DMS53 (cell line): ENCODE measurements around the gene DCC.
A peak's percentile ranks its signal among the peaks of the same experiment; 100 is the strongest.

Experiments used
- DNase-seq: peaks from one replicate; lab custom pipeline; 2025; lab: John Stamatoyannopoulos, UW

DCC gene, protein sequence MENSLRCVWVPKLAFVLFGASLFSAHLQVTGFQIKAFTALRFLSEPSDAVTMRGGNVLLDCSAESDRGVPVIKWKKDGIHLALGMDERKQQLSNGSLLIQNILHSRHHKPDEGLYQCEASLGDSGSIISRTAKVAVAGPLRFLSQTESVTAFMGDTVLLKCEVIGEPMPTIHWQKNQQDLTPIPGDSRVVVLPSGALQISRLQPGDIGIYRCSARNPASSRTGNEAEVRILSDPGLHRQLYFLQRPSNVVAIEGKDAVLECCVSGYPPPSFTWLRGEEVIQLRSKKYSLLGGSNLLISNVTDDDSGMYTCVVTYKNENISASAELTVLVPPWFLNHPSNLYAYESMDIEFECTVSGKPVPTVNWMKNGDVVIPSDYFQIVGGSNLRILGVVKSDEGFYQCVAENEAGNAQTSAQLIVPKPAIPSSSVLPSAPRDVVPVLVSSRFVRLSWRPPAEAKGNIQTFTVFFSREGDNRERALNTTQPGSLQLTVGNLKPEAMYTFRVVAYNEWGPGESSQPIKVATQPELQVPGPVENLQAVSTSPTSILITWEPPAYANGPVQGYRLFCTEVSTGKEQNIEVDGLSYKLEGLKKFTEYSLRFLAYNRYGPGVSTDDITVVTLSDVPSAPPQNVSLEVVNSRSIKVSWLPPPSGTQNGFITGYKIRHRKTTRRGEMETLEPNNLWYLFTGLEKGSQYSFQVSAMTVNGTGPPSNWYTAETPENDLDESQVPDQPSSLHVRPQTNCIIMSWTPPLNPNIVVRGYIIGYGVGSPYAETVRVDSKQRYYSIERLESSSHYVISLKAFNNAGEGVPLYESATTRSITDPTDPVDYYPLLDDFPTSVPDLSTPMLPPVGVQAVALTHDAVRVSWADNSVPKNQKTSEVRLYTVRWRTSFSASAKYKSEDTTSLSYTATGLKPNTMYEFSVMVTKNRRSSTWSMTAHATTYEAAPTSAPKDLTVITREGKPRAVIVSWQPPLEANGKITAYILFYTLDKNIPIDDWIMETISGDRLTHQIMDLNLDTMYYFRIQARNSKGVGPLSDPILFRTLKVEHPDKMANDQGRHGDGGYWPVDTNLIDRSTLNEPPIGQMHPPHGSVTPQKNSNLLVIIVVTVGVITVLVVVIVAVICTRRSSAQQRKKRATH (N-terminal part only)

DNA sequence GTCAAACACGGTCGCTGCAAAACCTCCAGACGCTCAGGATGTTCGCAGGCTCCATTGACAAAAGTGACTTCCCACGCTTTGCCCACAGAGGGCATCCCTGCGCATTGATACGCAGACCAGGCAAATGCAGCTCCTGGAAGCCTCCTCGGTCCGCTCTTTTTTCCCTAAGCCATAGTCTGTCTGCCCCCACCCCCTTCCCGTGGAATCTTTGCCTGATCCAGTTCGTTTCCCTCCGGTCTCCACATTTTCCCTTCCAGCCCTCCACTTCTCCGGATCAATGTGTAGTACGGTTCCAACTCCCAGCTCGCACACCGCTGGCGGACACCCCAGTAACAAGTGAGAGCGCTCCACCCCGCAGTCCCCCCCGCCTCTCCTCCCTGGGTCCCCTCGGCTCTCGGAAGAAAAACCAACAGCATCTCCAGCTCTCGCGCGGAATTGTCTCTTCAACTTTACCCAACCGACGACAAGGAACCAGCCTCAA is at the start of gene DCC:
DCC (plus strand) TSS at position 307 of the 481 bp plus-strand sequence. CDS start 591 bp downstream, outside the sequence.
- peak; percentile 93 for DNase-seq

DNA sequence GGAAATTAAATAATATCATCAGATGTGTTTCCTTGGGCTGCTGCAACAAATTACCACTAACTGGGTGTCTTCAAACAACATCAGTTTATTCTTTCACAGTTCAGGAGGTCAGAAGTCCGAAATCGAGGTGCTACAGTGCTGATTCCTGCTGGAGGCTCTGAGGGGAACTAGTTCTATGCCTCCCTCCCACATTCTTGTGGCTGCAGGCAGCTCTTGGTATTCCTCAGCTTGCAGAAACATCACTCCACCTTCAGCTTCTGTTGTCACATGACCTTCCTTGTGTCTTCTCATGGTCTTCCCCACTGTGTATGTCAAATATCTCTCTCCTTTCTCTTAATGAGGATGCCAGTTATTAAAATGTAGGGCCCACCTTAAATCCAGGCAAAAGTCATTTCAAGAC is 29.3 kb upstream of the DCC start:
- DNase-seq, result no peak

DNA sequence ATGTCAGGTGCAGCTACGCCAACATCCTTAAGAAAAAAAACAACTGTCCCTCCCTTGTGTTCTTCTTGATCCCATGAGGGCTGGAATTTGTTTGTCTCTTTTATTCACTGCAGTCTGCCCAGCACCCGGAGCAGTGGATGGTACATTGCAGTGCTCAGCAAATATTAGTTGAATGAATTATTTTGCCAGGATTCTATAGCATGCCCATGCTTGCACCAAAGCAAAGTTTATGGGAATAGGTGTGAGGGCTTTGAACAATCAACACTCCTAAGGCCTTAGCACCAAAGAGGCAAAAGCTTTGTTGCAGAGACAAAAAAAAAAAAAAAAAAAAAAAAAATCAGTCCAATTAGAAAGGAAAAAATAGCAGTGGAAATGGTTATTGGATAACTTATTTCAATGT is 28.7 kb upstream of the DCC start:
- DNase-seq, result peak; percentile 44

DNA sequence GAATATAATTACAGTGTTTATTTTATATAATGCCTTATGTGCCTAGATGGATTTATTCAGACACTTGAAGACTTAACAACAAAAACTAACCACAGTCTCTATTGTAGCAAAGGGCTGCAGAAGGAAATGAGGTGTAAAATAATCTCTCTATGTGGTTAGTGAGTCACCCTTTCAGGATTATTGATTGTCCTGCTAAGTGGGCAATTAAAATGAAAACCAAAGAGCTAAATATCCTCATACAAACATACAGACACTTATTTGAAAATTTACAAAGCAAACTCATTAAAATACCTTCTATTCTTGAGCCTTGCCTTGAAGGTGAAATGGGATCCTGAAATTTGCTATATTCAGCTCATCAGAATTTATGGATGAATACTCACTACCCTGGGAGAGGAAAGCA is 27.7 kb upstream of the DCC start:
- DNase-seq, result peak; percentile 97

DNA sequence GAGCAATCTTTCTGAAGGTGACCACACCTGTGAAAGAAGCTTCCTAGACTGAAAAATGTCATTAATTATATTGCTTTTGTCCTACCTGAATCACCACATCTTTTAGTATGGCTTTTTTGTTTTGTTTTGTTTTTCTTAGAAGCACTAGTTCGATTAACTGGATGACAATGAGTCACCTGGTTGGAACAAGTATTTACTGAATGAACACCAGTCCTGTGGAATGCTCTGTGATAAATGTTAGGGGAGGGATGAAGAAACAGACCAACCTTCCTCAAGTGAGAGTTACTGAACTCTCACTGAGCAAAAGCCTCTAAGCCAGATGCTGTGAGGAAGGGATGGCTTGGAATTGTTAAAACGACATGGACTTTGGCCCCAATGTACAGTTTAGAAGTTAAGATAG is 26.8 kb upstream of the DCC start:
- peak; percentile 73 for DNase-seq

DNA sequence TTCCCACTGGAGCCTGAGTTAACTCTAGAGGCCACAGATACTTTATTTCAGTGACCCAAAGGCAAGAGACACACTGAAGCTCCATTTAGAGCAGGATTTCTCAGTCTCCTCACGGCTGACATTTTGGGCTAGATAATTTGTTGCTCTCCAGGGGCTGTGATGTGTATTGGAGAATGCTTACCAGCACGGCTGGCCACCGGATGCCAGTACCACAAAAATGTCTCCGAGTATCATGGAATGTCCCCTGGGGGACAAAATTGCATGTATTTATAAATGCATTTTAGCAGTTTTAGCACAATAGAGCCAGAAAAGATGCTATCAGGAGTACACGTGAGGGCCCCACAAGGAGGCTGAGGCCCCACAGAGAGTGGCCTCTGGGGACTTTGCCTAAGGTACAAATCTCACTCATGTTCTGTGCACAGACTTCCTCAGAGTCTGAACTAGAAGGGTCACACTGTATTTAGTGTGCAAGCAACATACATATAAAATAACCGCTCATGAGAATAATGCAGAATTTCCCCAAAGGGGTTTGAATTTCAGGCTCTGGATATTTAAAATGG is 20.5 kb upstream of the DCC start:
- DNase-seq, result no peak

DNA sequence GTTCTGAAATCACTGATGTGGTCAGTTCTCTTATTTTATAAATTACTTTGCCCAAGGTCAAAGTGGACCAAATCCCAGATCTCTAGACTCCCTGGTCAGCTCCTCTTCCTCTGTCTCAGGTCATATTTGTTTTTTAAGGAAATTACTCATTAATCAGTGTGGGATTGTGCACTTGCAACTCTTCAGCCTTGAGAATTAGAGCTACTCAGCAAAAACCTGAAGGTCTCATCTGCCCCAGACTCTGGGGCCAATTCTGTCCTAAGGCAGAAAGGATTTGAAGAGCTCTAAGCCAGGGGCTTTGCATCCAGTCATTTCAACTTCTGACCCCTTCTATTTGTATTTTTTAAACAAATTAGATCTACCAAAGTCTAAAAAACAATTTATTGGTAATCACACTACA is 17.7 kb upstream of the DCC start:
- peak; percentile 24 for DNase-seq

DNA sequence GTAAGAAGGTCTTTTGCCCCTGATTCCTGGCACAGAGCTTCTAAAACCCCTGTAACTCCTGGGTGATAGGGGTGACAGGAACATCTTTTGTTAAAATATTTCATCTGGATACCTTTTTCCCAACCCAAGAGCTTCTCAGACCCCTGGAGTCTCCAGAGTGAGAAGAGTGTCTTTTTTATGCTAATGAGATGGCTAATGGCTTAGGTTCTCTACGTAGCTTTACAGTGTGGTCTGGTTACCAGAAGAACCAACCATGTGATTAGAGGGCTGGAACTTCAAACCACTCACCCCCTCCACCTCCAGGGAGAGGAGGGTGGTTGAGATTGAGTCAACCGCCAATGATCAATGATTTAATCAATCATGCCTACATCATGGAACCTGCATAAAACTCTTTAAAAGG is 16.2 kb upstream of the DCC start:
- DNase-seq, result no peak

DNA sequence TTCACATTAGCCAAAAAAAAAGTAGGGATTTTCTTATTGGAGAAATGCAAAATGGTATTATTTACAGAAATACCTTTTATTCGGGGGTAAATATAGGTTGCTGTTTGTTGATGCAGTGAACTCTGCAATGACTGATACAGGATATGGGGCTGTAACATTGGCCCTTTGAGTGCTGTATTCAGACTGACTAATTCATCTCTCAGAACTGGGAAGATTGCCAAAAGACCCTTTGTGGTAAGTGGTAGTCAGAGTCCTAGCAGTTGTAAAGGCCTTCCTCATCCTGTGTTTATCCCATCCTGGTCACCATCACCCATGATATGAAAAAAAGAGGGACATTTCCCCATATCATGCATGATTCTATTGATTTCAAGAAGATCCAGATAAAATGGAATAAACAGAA is 14.0 kb upstream of the DCC start:
- DNase-seq, result peak; percentile 40

DNA sequence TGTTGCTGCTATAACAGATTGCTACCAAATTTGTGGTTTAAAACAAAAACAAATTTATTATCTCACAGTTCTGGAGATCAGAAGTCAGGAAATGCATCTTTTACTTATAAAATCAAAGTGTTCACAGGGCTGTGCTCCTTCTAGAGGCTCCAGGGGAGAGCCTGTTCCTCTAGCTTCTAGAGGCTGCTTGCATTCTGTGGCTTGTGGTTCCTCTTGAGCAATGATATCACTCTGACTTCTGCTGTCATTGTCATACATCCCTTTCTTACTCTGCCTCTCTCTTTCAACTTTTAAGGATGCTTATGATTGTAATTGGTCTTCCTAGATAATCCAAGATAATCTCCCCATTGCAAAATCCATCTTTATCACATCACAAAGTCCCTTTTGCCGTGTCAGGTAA is 6.1 kb upstream of the DCC start:
- no peak for DNase-seq

DNA sequence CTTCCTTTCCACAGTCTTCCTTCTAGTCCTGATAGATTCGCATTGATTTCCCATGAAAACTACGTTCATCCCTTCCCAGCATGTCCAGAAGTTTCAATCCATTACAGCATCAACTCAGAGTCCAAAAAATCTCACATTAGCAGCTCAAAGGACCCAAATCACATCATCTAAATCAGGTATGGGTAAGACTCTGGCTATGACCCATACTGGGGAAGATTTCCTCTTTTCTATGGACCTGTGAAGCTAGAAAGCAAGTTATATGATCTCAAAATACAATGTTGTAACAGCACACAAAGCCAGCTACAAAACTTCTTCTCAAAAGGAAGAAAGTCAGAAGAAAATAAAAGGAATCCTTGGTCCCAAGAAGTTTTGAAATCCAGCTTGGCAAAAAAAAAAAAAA is 5.7 kb upstream of the DCC start:
- no peak for DNase-seq

DNA sequence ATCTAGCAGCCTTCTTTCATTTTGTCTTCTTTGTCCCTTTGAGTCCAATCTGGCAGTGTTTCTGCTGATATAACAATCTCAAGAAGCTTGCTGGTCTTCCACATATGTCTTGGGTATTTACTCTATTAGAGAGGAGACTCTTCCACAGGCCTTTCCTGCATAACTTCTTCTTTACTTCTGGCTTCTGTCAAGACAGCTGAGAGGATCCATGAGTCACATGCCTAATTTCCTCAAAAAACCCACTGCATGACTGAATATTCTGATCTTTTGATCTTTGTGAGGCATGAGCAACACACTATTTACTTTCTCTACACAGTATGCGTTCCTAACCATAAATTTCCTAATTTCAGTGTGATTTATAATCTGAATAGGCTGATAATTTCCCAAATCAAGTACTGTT is 5.1 kb upstream of the DCC start:
- peak; percentile 13 for DNase-seq

DNA sequence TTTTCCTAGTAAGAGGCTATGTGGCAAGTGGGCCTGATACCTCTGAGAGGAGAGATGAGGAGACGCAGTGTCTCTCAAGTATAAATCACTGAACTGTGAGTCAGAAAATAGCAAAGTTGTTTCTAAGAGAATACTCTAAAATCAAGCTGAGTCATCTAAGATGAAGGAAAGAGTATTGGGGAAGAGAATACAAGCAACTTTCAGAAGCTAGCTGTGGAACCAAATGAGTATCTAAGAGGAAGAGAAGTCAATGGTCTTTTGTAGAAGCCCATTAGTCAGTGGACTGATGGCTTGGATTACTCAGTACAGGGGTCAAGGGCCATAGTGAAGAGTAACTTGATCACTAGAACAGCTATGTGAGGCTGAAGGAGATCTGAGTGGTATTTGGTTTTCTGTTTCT is 2.7 kb upstream of the DCC start:
- DNase-seq, result no peak

DNA sequence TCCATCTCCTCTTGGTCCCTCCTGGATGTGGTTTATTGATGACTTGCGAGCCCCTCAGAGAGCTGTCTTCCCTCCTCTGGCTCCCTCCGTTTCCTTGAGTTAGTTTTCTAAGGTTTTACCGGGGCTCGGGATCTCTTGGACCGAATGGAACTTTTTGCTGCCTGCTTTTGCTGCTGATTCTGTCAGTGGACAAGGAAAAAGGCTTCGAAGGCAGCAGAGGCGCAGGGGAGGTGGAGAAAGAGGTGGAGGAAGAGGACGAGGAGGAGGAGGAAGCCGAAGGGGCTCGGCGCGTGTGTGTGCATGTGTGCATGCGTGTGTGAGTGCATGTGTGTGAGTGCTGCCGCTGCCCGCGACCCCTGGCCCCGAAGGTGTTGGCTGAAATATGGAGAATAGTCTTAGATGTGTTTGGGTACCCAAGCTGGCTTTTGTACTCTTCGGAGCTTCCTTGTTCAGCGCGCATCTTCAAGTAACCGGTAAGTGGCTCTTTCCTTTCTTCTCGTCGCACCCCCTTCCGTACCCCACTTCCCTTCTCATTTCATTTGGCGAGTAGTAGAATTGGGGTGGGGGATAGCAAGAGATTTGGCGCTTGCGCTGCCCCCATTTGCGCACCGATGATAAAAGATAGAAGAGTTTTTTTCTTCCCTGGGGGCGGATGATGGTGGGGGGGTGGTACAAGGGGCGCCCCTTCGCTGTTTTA is 557 bp downstream of the DCC start:
- DNase-seq, result peak; percentile 63

DNA sequence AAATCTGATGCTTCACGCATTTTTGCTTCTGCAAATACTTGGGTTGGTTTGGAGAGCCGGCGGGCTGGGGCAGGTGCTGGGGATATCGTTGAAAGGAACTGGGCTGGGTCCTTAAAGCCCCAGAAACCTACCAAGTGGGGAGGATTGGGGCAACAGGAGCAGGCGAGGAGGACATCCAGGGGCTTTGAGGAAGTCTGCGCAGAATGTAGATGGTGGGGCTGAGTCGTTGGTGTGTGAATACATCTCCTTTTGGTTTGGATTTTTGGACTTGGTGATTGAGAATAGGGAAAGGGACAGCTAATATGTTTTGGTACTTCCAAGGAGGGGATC is 1.1 kb downstream of the DCC start:
- DNase-seq, result peak; percentile 37

DNA sequence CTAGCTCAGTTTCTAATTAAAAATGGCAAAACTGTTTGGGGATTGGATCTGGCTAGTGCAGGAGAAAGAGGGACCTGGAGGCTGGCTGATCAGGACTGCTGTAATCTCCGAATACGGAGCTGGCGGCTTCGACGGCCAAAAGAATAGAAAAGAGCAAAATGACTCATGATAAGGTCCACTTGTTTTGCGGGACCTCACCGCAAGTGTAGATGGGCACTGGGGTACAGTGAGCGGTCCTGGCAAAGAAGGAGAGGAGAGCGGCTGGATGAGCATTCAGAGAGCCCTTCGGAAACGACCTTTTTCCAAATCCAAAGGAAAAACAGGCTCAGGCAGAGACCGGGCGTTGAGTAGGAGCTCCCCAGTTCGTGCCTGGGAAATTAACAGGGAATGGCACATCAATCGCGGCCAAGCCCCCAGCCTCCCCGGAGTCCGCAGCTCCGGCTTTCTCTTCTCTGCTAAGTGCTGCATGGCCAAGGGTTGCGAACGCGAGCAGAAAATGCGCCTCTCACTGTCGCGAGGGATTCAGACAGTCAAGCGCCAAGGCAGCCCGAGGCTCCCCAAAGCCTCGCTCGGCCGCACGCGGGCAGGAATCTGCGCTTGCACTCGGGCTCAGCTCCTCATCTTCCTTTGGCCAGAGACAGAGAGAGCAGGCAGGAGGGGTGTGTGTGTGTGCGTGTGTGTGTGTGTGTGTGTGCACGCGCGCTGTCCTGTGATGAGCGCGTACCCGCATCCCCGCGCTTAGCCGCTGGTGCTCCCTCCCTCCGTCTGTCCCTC is 1.8 kb downstream of the DCC start:
- DNase-seq, result peak; percentile 72

DNA sequence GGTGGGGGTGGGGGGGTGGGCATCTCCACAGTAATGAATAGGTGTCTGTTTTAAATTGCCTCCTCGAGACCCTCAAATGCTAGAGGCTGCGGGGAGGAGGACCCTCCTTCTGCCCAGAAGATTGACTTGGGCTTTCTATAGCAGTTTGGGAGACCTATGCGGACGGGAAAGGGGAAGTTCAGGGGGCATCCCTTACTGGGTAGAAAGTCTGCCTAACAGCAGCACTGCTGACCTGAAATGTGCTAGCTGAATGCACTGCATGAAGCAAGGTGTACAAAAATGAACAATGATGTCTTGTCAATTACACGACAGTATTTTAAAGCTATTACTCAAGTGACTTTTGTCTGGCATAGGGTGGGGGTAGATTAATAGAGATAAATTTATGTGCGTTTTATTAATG is 2.5 kb downstream of the DCC start:
- DNase-seq, result peak; percentile 27

DNA sequence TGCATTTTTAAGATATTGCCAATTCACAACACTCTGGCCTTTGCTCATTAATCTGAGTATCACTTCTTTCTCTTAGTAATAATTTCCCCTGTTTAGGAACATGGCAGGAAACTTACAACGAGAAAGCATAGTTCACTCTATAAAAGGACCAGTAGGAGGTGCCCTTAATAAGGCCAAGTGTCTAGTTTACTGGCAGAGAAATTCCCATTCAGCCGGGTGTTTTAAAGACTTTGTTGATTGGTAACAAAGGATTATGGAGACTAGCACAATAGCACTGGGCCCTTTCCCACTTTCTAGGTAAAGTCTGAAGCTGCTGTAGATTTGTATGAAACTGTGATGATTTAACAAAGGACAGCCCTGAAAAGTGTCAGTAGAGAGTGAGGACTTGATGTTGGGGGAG is 3.1 kb downstream of the DCC start:
- DNase-seq, result peak; percentile 81

DNA sequence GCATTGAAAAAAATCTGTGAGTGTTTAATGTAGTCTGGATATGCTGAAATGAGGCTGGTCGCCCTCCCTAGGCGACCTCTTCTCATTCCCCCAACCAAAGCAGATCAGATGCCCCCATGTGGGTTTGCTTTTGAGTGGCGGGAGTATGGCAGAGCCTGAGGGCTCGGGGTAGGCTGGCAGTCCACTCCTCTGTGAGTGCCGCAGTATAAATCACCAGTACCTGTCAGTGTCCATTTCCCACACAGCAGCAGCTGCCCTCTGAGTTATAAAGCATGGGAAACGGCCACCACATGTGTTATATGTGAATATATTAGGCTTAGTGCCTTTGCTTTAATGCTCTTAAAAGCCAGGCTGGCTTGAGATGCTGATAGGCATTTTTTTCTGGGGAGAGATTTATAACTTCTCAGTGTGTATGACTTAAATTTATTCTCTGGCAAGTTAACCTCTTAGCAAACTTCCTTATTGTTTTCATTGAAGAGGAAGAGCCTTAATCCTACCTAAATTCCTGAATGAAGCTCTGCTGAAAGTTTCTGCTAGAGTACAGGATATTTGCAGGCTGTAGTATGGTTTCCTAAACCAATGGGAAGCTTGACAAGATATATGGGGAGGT is 3.8 kb downstream of the DCC start:
- no peak for DNase-seq

DNA sequence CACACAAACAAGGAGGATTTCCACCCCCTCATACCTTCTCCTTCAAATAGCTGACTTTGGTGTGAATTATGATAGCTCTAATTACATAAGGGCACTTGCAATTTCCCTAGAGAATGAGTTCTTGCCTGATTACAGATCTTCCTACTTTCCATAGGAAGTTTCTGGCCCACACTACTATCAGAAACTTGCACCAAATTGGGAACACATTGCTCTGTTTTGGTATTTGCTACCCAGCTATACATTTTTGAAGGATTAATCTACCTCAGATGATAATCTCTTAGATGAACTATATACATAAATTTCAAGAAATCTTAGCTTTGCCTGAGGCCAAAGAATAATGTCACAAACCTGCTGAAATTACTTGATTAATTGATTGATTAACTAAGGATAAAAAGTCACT is 4.9 kb downstream of the DCC start:
- no peak for DNase-seq

DNA sequence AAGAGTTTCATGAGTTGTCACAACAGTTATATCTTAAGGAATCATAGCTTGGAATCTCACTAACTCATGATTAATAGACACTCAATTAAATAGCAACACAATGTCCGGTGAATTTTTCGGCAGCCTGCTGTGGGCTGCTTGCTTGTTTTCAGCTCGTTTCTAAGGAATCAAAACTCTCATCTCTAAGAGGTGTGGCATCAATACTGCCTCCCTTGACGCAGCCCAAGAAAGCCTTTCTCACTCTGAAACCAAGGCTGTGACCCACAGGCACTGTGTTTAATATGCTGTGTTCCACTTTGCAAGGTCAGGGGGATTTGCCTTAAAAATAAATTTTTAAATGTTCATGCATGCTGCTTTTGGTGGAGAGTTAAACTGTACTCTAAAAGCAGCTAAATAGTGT is 5.4 kb downstream of the DCC start:
- DNase-seq, result no peak
